ENCODE measurements around the gene SRCIN1. TPM values are rescaled to one million over a fixed set of nuclear protein-coding genes. Genes with fewer than 3 reads are reported as not detected.

SRCIN1 gene
- total RNA-seq, 1 experiment from 2014 or later = 0.08 TPM

DNA sequence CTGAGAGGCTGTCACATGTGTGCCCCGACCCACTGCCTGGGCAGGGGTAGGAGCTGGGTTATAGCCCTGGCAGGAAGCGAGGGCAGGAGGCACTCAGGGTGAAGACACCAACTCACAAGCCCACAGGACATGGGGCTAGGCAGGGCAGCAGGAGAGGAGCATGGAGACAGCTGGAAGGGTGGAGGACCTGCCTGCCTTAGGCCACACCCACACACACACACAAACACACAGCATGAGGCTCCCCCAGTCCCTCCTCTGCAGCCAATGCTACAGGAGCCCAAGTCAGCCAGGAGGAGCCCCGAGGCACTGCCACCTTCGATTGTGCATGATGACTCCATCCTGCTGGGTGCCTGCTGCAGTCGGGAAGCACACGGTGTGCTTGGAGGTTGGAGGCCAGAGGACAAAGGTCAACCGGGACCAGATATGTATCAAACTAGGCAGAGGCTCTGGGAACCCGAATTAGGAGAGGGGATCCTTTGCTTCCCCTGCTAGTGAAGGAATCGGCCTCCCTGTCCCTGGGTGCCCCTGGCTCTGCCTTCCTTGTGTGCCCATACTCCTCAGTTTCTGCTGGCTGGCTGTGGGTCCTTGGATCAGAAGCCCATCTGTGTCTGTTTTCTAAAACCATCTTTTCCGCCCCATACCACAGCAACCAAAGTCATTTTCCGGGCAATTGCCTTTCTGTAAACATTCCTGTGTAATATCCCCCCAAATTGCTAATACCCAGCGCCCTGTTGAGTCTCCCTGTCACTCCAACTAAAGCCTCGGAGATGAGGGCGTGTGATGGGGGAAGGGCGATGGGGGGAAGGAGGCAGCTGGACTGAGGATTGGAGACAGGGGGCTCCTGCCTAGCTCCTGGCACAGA, 20.5 kb downstream of the SRCIN1 start:
- no peak for DNase-seq (ENCODE audit: low read depth)

GRCh38 chr17:38584350-38584925, 21.3 kb downstream of the SRCIN1 start:
- peak; percentile 40 for DNase-seq (ENCODE audit: low read depth)

DNA sequence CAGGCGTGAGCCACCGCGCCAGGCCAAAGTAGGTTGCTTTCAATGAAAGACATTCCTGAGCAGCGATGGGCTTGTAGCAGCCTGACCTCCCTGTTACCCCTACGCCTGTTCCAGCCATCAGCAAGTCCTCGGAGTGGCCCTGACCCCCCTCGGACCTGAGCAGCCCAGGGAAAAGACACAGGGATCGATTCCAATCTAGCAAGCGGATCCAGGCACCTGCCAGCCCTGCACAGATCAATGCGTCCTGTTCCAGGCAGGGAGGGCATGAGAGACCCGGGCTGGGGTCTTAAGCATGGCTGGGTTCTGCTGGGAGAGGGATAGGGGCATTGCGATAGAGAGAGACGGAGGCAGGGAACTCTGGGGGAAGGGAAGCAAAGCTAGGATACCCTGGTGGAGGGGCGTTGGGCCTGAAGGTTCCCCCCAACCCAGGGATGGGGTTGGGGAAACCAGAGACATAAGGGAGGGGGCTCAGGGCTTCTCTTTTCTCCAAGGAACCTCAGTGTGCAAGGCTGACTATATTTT, 21.9 kb downstream of the SRCIN1 start:
- no peak for DNase-seq (ENCODE audit: low read depth)

DNA sequence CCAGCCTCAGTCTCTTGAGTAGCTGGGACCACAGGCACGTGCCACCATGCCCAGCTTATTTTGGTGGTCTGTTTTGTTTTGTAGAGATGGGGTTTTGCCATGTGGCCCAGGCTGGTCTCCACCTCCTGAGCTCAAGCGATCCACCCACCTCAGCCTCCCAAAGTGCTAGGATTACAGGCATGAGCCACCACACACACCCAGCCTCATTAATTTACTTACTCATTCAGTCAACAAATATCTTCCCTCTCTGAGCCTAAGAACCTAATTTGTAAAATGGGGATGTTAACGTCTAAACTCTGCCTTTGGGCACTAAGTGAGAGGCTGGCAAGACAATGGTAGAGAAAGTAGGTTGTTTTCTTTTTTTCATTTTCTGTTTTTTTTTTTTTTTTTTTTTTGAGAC, 22.6 kb downstream of the SRCIN1 start:
- no peak for DNase-seq (ENCODE audit: low read depth)

DNA sequence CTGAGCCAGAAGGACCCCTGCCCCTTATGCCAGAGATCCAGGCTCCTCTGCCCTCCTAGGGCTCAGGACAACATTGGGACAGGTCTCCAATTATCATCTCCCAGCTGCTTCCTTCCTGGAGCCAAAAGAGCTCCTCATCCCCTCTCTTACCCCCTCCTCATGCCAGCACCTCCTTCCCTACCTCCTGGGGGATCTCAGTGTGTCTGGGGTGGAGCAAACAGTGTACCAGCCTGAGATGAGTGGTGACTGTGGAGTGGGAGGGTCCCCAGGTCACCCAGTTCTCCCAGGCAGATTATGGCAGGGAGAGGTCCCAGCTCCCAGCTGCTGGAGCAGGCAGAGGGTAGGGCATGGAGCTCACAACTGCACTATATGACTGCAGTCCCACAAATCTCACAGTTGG, 23.7 kb downstream of the SRCIN1 start:
- DNase-seq (ENCODE audit: low read depth) = no peak

GRCh38 chr17:38579934-38580333, 25.8 kb downstream of the SRCIN1 start:
- DNase-seq (ENCODE audit: low read depth) = peak; percentile 58

- DNase-seq (ENCODE audit: low read depth) = no peak
Measured at GRCh38 chr17:38579083-38579480, 26.7 kb downstream of the SRCIN1 start.

DNA sequence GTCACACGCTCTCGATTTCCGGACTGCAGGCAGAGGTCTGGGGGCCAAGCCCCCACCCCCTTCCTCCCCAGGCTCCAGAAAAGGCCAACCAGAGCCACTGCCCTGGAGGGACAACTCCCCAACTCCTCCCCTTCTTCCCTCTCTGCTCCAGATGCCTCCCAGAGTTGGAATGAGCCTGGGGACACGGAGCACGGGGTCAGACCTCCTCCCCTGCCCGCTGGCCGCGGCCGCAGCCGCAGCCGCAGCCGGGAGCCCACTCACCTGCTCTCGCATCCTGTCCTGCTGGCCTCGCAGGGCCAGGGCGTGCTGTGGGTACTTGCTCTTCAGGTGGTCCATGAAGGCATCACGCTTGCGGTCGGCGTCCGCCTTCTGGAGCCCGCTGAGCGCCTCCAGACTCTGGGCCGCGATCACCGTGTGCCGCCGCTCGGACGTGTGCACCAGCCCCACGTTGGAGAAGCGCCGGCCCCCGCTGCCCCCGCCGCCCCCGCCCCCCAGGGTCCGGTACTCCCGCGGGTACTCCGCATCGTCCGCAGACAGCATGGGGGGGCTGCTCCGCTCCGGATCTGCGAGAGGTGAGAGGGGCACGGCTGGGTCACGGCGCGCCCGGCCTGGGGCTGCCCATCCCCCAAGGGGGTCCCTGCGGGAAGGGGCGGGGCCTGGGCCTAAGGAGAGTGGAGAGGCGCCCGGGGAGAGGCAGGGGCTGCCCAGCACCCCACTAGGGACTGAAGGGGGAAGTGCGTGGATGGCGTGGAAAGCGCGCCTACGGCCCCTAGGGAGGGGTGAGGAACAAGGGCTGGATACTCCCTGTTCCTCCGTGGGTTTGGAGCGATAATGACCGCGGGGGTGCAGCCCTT, 27.3 kb downstream of the SRCIN1 start:
- no peak for DNase-seq (ENCODE audit: low read depth)

- no peak for DNase-seq (ENCODE audit: low read depth)
Measured at GRCh38 chr17:38577645-38578173, 28.0 kb downstream of the SRCIN1 start.

- no peak for DNase-seq (ENCODE audit: low read depth)
Measured at GRCh38 chr17:38577244-38577643, 28.5 kb downstream of the SRCIN1 start.

DNA sequence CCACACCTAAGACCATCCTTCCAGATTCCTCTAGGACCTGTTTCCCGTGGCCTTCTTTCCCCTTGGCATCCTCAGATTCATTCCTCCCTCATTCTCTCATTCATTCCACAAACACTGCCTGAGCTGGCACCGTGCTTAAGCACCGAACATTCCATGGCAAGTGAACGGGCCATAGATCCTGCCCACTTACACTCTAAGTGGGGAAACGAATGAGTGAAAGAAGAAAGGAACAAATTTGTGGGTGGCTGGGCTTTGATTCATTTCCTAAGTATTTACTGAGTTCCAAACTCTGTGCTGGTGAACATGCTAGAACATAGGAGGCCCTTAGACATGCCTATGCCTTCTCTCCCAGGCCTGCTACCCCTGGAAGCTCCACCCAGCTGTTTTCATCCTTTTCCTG, 30.0 kb downstream of the SRCIN1 start:
- no peak for DNase-seq (ENCODE audit: low read depth)

- no peak for DNase-seq (ENCODE audit: low read depth)
Measured at GRCh38 chr17:38574712-38575111, 31.0 kb downstream of the SRCIN1 start.

DNA sequence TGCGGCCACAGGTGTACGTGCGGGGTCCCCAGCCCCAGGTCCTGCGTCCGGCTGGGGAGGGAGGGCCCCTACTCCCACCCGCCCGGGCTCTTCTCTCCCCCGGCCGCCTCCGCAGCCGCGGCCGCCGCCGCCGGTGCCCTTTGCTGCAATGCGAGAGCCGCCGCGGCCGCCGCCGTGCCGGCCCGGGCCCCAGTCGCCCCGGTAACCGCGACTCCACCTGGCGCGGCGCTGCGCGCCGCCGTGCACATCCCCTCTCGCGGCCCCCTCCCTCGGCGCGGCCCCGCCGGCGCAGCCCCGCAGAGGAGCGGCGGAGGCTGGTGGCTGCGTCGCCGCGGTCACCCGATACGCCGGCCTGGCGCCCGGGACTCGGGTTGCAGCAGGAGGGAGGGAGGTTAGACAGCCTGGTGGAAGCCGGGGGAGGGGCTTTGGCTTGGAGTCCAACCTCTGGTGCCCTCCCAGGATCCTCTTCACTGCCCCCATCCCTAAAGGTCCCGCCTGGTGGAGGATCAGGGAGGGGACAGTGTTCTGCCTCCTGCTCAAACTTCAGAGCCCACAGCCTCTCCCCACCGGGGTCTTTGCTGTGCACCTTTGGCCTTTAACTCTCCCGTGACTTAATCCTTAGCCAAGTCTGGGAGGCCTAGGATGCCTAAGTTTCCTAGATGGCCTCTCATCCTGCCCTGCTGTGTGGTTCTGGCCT, 32.9 kb downstream of the SRCIN1 start:
- DNase-seq (ENCODE audit: low read depth) = no peak

DNA sequence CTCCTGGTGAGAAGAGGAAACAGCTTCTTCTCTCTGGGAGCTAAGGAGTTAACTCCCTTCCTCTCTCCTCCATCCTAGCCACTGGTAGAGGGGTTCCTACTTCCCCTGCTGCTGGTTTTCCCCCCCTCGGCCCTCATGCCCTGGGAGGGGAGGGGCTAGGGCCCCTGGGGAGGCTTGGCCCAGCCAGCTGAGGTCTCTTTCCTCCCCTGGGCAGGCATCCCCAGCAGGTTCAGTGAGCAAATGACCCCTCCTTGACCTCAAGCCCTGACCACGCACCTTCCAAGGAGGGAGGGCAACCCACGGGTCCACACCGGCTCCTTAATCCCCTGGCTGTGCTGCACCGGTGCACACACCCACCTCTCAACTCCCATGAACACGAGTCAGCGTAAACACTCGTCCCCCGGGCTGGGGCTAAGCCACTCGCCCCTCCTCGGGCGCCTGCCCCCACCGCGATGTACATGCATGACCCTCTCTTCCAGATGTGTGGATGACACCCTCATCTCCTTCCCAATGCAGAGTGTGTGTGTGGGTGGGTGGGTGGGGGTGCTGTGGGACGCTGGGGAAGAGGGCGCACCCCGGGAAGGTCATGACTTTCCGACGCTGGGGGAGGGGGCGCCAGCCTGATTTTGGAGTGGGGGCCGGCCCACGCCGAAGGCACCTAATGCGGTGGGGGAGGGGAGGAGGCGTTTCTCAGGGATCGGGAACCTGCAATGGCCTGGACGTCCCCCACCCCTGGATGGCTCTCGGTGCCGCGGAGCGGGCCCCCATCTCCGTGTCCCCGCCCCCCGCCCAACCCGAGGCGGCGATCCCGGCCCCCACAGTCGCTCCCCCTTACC, 33.7 kb downstream of the SRCIN1 start:
- DNase-seq (ENCODE audit: low read depth) = no peak

GRCh38 chr17:38569701-38570512, 35.8 kb downstream of the SRCIN1 start:
- DNase-seq (ENCODE audit: low read depth) = no peak

DNA sequence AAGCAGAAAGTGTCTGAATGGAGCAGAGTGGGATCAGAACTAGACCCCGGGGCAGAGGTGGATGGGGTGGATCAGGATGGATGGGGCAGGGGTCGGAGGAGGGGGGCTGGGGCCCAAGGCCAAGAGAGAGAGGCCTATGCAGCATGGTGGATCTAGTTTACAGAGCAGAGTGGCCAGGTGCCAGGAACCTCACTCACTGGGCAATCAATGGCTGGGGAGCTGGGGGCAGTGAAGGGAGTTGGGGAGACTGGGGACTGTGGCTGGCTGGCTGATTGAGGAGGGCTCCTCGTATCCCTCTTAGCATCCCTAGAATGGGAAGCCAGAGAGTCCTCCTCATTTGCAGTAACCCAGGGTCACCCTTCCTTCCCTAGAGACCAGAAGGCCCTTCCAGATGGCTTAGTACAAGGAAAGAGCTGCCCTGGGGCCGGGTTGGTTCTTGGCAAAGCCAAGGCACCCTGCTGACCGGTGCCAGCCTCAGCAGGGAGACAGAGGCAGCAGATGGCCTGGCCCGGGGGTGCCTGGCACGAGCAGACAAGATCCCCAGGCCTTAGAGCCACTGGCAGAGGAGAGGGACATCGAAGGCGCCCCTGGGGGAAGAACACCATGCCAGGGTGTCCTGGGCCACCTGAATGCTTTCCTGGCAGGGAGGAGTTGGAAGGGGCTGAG, 36.8 kb downstream of the SRCIN1 start:
- no peak for DNase-seq (ENCODE audit: low read depth)

DNA sequence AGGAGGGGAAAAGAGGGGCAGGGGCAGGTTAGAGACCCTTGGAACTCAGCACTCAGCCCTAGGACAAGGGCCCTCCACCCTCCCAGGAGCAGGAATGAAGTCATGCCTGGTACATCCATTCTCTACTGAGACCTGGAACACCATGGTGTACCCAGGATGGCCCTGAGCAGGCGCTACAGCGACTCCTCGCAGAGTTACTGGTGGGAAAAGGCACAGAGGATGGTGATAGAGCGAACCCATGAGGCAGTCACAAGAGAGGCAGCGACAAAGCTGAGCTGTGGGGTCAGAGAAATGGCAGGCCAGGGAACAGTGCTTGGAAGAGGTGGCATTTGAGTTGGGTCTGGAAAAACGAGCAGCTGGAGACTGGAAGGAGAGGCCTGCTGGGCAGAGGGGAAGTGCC, 37.5 kb downstream of the SRCIN1 start:
- no peak for DNase-seq (ENCODE audit: low read depth)

GRCh38 chr17:38567350-38567749, 38.4 kb downstream of the SRCIN1 start:
- no peak for DNase-seq (ENCODE audit: low read depth)

GRCh38 chr17:38566666-38567031, 39.1 kb downstream of the SRCIN1 start:
- no peak for DNase-seq (ENCODE audit: low read depth)

All from HT1080 (cell line).